Mucosa of descending colon (tissue), 3 donors: ENCODE results near the gene CYP2B6. TPM values are rescaled to one million over a fixed set of nuclear protein-coding genes. Genes with fewer than 3 reads are reported as not detected.
A peak's percentile ranks its signal among the peaks of the same experiment; 100 is the strongest.
"Not testable (repeated sequence)": the region's sequence is repeated elsewhere in the genome, so short reads cannot be mapped to it uniquely, and the experiment has no call there.

ENCODE experiments used
- ATAC-seq: fragments of 200-7000 bp; cut with Tn5 transposase; one replicate; pipeline ENCODE4 v1.9.1; 2020; ENCODE audit warnings: mild to moderate bottlenecking, moderate library complexity
- DNase-seq, 3 donors: peaks; one replicate each; pipeline ENCODE4 v3.0.0-alpha.2; 2020
- H3K36me3 ChIP-seq: fragments of 200-600 bp; one replicate; pipeline ENCODE4 v1.8.0; 2021; ENCODE audit warnings: low read depth, mild to moderate bottlenecking
- H3K4me1 ChIP-seq: fragments of 200-600 bp; one replicate; pipeline ENCODE4 v1.8.0; 2021; ENCODE audit warnings: low read depth, mild to moderate bottlenecking
- H3K4me3 ChIP-seq: fragments of 200-600 bp; one replicate; pipeline ENCODE4 v1.8.0; 2021; ENCODE audit warnings: mild to moderate bottlenecking
- H3K9me3 ChIP-seq: fragments of 200-600 bp; one replicate; pipeline ENCODE4 v1.8.0; 2021; ENCODE audit warnings: mild to moderate bottlenecking
- CTCF ChIP-seq: fragments of 200-600 bp; IDR thresholded peaks from one replicate; pipeline ENCODE4 v1.8.0; 2022; ENCODE audit warnings: antibody characterized with exemption, mild to moderate bottlenecking
- intact Hi-C, 2 donors: fragments of 100-400 bp; cut with DNase I in 1 of 2; cut with micrococcal nuclease in 1 of 2; formaldehyde crosslinking; loops; one replicate each; pipeline versions ENCODE4 v1.11.0 to v1.11.1; 2022; cut with DNase I, micrococcal nuclease
- total RNA-seq, 3 donors: library from RNA; stranded (reverse); fragmentation: NEBNext Ultra II Directional in 2 of 3; extraction: Animal tissue kit (Norgen Biotek cat#: 25700) in 2 of 3; gene quantifications; one replicate each; pipeline versions ENCODE4 v1.2.1 to v1.2.4, GENCODE V29; 2021 to 2023
- donor health status: DM: no; HTN: no; CAD: no; lungs with moderate emphysema.
- donor health status: DM: no; HTN: no; CAD: no.
- donor health status: DM: no; HTN: yes; CAD: no.

CYP2B6 gene
- total RNA-seq, 3 donors from 2014 or later, result 3.7 to 11.4 (median 6.0) TPM

GRCh38 chr19:41050426-41050825 is 59.3 kb downstream of the CYP2B6 start:
- Histone ChIP-seq H3K36me3 (no peaks in the 10 kb centered on the region), H3K4me1 (no peaks in the 10 kb centered on the region), H3K4me3 (no peak overlapping the region), H3K9me3 (no peaks in the 10 kb centered on the region)
- no peak for TF ChIP-seq CTCF
- ATAC-seq (no peak), DNase-seq (no peak)
- intact Hi-C loops, result no loop called here

DNA sequence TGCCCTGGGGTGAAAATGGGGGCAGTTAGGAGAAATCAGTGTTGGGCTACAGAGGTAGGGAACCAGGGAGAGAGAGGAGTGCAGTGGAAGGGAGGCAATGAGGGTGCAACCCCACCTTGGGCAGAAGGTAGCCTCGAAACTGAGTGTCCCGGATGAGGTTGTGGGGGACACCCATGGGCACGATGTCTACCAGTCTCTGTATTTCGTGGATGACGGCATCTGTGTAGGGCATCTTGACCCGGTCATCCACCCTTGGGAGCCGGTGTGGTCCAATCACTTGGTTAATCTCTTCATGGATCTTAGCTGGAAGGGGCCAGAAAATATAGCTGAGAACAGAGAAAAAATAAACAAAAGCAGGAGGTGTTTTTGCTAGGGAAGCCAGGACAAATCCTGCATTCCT is 61.1 kb downstream of the CYP2B6 start:
- H3K9me3 ChIP-seq, ATAC-seq, H3K36me3 ChIP-seq, intact Hi-C loops, H3K4me1 ChIP-seq, H3K4me3 ChIP-seq, DNase-seq: not testable (repeated sequence)

GRCh38 chr19:41053331-41053730 is 62.2 kb downstream of the CYP2B6 start:
- ATAC-seq, result peak; percentile 73

DNA sequence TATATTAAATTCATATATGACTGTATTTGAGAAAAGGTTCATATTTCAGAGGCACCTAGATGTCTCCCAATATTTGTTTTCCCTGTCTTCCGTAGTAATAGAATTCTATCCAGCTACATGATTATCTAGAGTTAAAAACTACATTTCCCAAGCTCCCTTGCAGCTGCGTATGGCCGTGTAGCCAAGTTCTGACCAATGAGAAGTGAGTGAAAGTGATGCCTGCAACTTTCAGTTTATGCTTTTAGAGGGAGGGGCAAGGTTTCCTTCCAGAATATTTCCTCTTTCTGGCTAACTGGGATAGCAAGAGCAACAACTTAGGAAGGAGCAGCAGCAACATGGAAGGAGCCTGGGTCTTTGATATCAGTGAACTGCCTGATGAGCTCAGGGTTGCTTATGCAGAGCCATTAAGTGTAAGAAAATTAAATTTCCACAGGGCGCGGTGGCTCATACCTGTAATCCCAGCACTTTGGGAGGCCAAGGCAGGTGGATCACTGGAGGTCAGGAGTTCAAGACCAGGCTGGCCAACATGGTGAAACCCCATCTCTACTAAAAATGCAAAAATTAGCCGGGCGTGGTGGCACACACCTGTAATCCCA is 74.0 kb downstream of the CYP2B6 start:
- Histone ChIP-seq H3K4me3 (no peak overlapping the region), H3K36me3 (no peaks in the 10 kb centered on the region), H3K9me3 (no peaks in the 10 kb centered on the region), H3K4me1 (no peaks in the 10 kb centered on the region)
- intact Hi-C loops, result no loop called here
- ATAC-seq, result no peak
- DNase-seq, result peak in 1 of 3 donors; percentile 10
- no peak for TF ChIP-seq CTCF

More at GRCh38 chr19:41053331-41053730, 62.2 kb downstream of the CYP2B6 start:
- H3K9me3 ChIP-seq, DNase-seq, H3K36me3 ChIP-seq, H3K4me1 ChIP-seq, H3K4me3 ChIP-seq, intact Hi-C loops: not testable (repeated sequence)

Other genes with a start within 250 kb of the CYP2B6 start
- gene ACTMAP, start 240.8 kb upstream of the CYP2B6 start, total RNA-seq, result 10 to 100 TPM; 10.9 to 16.7 (median 13.8) TPM
- gene SNRPA, start 240.1 kb upstream of the CYP2B6 start, total RNA-seq, result 10 to 100 TPM; 54.0 to 81.7 (median 59.9) TPM
- 1 to 10 TPM; 1.4 to 8.6 (median 2.5) TPM for gene MIA, start 215.8 kb upstream of the CYP2B6 start, total RNA-seq
- gene RAB4B, start 213.0 kb upstream of the CYP2B6 start, total RNA-seq, result 10 to 100 TPM; 46.9 to 68.1 (median 61.0) TPM
- 100 to 1,000 TPM in 1 of 3 donors, 10 to 100 TPM in 2; 84.5 to 126 (median 93.2) TPM for gene EGLN2, start 192.1 kb upstream of the CYP2B6 start, total RNA-seq
- under 1 TPM in 1 of 3 donors, not detected in 2; 0.61 TPM for gene CYP2A6, start 140.8 kb upstream of the CYP2B6 start, total RNA-seq
- not detected for gene CYP2A7, start 109.1 kb upstream of the CYP2B6 start, total RNA-seq
- gene CYP2A13, start 97.2 kb downstream of the CYP2B6 start, total RNA-seq, result not detected
- gene CYP2F1, start 123.2 kb downstream of the CYP2B6 start, total RNA-seq, result not detected
- 10 to 100 TPM in 2 of 3 donors, 1 to 10 TPM in 1; 9.1 to 45.4 (median 41.2) TPM for gene CYP2S1, start 201.9 kb downstream of the CYP2B6 start, total RNA-seq
- 10 to 100 TPM in 2 of 3 donors, 1 to 10 TPM in 1; 7.3 to 93.6 (median 19.3) TPM for gene AXL, start 227.9 kb downstream of the CYP2B6 start, total RNA-seq